Astrocyte of the cerebellum (primary cell): ENCODE results near the gene MND1.

Source experiments
- DNase-seq: peaks from one replicate; pipeline ENCODE4 v3.0.0-alpha.2; 2011; ENCODE audit warnings: low read depth
- H3K4me3 ChIP-seq: 2 replicates; pipeline ENCODE4 v1.5.1; 2011; ENCODE audit warnings: mild to moderate bottlenecking, low read depth, low read length, moderate library complexity
- in situ Hi-C: cut with HindIII; loops from 2 replicates; pipeline ENCODE4 v1.10.0; 2017; ENCODE audit warnings: low sequenced_read_pairs
- TF ChIP-seq, protein P1 (sequence below): IDR thresholded peaks from 2 replicates; pipeline ENCODE4 v1.5.1; 2012; ENCODE audit warnings: low read length, low read depth, moderate library complexity, mild to moderate bottlenecking; ENCODE audit errors: missing control alignments

The MND1 gene

DNA sequence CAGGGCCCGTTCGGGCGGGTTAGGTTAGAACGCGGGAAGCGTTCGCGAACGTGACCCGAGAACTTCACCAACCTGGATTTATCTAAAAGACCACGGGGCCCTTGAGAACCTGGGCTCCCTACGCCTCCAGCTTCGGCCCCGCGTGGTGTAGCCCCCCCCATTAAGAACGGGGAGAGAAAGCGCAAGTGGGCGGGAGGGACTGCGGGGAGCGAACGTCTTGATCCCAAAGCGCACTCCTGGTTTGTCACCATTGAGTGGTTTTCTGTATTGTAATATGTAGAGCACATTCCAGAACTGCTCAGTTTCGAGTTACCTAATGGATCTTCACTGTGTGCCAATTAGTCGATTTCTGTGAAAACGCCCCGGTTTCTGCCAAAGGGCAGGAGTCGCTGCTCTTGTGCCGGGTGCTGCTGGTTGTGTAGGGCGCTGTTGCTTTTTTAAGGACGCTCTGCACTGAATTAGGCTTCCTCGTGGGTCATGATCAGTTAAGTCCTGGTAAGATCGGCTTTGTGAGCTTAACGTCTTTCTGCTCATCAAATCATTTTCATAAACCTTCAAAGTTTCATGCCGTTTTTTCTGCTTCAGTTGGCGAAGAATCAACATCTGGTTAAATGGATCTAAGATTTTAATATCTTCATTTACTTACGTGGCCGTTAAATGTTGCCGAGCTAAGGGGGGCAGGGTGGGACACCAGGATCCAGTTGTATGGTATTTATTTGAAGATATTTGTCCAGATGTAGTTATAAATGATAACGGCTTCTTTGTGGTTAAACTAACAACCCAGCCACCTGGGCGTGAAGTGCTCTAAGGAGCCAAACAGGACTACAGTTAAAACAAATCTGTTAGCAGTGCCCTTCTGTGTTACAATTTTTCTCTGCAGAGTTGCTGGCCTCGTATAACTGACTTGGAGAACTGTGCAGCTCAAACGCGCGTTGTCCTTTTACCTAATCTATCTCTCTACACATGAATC, 809 bp downstream of the MND1 start:
- in situ Hi-C loops: loop anchor here (5.0 kb wide), 1 partner anchor 227 kb away; no protein-coding TSS in a partner anchor
- H3K4me3 ChIP-seq: peak overlapping the region; percentile 70
- TF ChIP-seq, protein P1, sequence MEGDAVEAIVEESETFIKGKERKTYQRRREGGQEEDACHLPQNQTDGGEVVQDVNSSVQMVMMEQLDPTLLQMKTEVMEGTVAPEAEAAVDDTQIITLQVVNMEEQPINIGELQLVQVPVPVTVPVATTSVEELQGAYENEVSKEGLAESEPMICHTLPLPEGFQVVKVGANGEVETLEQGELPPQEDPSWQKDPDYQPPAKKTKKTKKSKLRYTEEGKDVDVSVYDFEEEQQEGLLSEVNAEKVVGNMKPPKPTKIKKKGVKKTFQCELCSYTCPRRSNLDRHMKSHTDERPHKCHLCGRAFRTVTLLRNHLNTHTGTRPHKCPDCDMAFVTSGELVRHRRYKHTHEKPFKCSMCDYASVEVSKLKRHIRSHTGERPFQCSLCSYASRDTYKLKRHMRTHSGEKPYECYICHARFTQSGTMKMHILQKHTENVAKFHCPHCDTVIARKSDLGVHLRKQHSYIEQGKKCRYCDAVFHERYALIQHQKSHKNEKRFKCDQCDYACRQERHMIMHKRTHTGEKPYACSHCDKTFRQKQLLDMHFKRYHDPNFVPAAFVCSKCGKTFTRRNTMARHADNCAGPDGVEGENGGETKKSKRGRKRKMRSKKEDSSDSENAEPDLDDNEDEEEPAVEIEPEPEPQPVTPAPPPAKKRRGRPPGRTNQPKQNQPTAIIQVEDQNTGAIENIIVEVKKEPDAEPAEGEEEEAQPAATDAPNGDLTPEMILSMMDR: peak; percentile 6
- DNase-seq: no peak

DNA sequence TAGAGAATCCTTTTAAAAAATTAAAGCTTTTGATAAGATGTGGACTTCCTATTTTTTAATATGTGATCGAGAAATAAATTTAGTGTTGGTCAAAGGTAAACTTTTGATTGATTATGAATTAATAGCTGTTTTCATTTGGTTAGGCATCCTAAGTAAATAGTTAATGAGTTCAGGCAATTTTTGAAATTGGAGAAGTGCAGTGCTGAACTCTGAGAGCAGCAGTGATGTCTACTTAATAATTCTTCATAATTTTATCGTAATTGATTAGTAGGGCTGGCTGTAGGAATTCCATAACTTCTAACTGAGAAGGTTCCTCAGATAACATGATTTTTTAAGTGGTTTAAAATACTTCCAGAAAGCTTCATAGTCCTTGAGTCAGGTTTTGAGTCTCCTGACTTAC, 1.5 kb downstream of the MND1 start:
- H3K4me3 ChIP-seq: peak overlapping the region; percentile 70
- no peak for DNase-seq
- in situ Hi-C loops: loop anchor here (5.0 kb wide), 1 partner anchor 226 kb away; no protein-coding TSS in a partner anchor
- TF ChIP-seq, protein P1: no peak

DNA sequence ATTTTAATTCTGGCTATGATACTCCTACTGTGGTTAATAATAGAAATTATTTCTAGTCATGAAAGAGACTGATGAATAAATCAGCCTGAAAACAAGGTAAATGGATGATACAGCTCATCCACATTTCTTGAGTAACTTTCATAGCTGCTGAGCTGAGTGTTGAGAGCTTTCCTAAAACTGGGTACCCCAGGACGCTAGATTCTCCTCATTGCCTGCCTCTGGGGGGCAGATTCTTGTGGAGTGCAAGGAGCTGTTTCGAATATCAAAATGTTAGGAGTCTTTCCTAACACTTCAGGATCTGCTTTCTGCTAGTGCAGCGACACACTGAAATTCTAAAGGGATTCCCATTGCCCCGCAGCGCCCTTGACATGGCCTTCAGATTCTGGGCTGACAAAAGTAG, 2.1 kb downstream of the MND1 start:
- no peak overlapping the region for H3K4me3 ChIP-seq
- in situ Hi-C loops: loop anchor here (5.0 kb wide), 1 partner anchor 226 kb away; no protein-coding TSS in a partner anchor
- TF ChIP-seq, protein P1: peak; percentile 32
- no peak for DNase-seq

DNA sequence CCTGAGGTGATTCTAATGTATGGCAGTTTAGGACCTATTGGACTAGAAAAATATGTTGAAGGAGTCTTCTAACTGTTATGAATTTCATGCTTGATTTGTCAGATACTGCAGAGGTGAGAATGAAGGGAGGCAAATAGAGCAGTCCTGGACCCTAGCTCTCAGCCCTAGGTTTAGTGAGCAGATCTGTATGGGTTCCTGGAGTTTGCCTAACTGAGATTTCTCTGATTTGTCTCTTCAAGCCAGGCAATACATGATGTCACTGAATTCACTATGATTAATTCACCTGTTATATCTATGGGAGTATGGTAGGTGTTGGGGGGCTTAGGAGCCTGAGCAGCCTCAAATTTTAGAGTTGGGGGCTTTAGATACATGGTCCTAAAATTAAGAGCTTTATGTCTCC, 2.6 kb downstream of the MND1 start:
- in situ Hi-C loops: loop anchor here (5.0 kb wide), 1 partner anchor 225 kb away; no protein-coding TSS in a partner anchor
- no peak for DNase-seq
- TF ChIP-seq, protein P1: no peak
- no peak overlapping the region for H3K4me3 ChIP-seq

DNA sequence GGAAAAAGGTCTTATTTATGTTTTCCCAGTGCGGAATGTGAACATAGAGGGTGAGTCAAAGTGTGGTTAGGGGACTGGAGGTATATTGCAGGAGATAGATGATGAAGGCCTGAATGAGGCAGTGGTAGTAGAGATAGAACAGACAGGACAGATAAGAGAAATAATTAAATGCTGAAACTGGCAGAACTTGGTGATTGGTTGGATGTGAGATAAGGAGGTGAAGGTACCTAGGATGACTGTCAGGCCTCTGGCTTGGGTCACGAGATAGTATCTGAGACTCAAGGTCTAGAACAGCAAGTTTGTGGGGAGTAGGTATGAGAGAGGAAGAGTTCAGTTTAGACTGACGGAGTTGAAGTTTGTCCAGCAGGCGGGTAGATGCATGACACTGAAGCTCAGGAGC, 3.5 kb downstream of the MND1 start:
- in situ Hi-C loops: loop anchor here (5.0 kb wide), 1 partner anchor 224 kb away; no protein-coding TSS in a partner anchor

DNA sequence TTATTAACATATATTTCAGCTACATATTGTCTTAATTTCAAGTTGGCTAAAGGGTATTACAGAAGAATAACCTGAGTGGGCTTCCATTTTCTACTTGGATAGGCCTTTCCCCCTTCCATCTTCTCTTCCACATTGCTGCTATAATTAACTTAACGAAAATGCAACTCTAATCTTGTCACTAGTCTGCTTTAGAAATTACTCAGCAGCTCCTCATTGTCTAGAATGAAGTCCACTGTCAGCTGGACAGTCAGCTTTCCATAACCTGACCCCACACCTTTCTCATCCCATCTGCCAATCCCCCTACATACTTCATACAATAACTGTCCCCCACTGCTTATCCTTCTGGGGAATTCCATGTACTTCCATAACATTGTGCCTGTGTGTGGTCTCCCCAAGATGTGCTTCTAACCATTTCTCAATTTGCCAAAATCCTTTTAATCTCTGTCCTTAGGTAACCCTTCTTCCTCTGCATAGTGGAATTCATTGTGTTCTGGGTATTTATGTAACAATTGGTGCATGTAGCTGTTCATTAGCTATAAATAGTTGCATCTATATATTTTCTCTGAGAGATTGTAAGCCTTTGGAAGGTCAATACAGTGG, 4.8 kb downstream of the MND1 start:
- no peak overlapping the region for H3K4me3 ChIP-seq
- in situ Hi-C loops: loop anchor here (5.0 kb wide), 1 partner anchor 223 kb away; no protein-coding TSS in a partner anchor

More for the DNA sequence above, 3.5 kb downstream of the MND1 start:
- DNase-seq: no peak
- H3K4me3 ChIP-seq: no peak overlapping the region
- TF ChIP-seq, protein P1: no peak

More for the DNA sequence above, 4.8 kb downstream of the MND1 start:
- TF ChIP-seq, protein P1: no peak
- DNase-seq: no peak
